B cell (primary cell): ENCODE data around the gene MARVELD1. TPM values are rescaled to one million over a fixed set of nuclear protein-coding genes. Genes with fewer than 3 reads are reported as not detected.

ENCODE experiments used
- ATAC-seq: fragments of 200-7000 bp; cut with Tn5 transposase; one replicate; pipeline ENCODE4 v1.10.0; 2021; ENCODE audit warnings: low read depth, mild to moderate bottlenecking, moderate number of reproducible peaks, moderate library complexity
- CTCF ChIA-PET: fragments of 350-600 bp; sonication (Branson Sonifier 250); formaldehyde crosslinking; loops from one replicate; lab custom pipeline; 2021; ENCODE audit warnings: antibody characterized with exemption, inconsistent platforms; lab: Charles Lee
- POLR2A ChIA-PET: fragments of 350-600 bp; sonication (Branson Sonifier 250); formaldehyde crosslinking; loops from one replicate; lab custom pipeline; 2021; ENCODE audit warnings: antibody characterized with exemption; lab: Charles Lee
- DNase-seq: peaks from one replicate; pipeline ENCODE4 v3.0.0; 2013
- H2AFZ ChIP-seq: 2 replicates; pipeline ENCODE4 v1.6.1; 2012; ENCODE audit warnings: mild to moderate bottlenecking, low read depth, low read length; ENCODE audit not compliant: insufficient read depth, poor library complexity, severe bottlenecking
- H3K27ac ChIP-seq, 2 donors: 1 replicate in 1 of 2; 2 replicates in 1 of 2; pipeline ENCODE4 v1.5.1; 2012 to 2013; ENCODE audit warnings: low read length in 2 of 2, mild to moderate bottlenecking in 2 of 2, moderate library complexity in 1 of 2
- H3K27me3 ChIP-seq, 4 experiments: fragments of 200-600 bp in 1 of 4; sonication (generic) in 1 of 4; replicated peaks in 1 of 4; 1 replicate in 2 of 4; 2 replicates in 2 of 4; pipeline versions ENCODE4 v1.6.1 to v1.7.0; 2013 to 2016; ENCODE audit warnings: low read length in 3 of 4, mild to moderate bottlenecking in 2 of 4, mixed read lengths in 1 of 4, moderate library complexity in 1 of 4; ENCODE audit not compliant: insufficient read depth in 4 of 4, control insufficient read depth in 3 of 4; ENCODE audit errors: control extremely low read depth in 1 of 4
- H3K36me3 ChIP-seq, 2 experiments: replicated peaks in 1 of 2; 1 replicate in 1 of 2; 2 replicates in 1 of 2; pipeline versions ENCODE4 v1.6.1 to v1.7.1; 2013; ENCODE audit warnings: low read length in 1 of 2; ENCODE audit not compliant: insufficient read depth in 2 of 2, control insufficient read depth in 1 of 2; ENCODE audit errors: control extremely low read depth in 1 of 2, extremely low read depth in 1 of 2
- H3K4me1 ChIP-seq, 2 donors: fragments of 200-600 bp in 1 of 2; sonication (generic) in 1 of 2; 1 replicate in 1 of 2; 2 replicates in 1 of 2; pipeline versions ENCODE4 v1.5.1 to v1.6.1; 2013 to 2017; ENCODE audit warnings: low read length in 2 of 2; ENCODE audit not compliant: control insufficient read depth in 2 of 2, insufficient read depth in 2 of 2
- H3K4me2 ChIP-seq: replicated peaks from 2 replicates; pipeline ENCODE3; 2012; ENCODE audit warnings: mild to moderate bottlenecking, low read depth, low read length; ENCODE audit not compliant: poor library complexity, severe bottlenecking
- H3K4me3 ChIP-seq, 5 experiments: fragments of 200-600 bp in 1 of 5; sonication (generic) in 1 of 5; 1 replicate in 3 of 5; 2 replicates in 2 of 5; pipeline versions ENCODE4 v1.5.1 to v1.7.0; 2011 to 2016; ENCODE audit warnings: low read length in 4 of 5, mild to moderate bottlenecking in 4 of 5, low read depth in 2 of 5, control low read depth in 1 of 5, moderate library complexity in 1 of 5; ENCODE audit not compliant: insufficient read depth in 1 of 5; ENCODE audit errors: control extremely low read depth in 1 of 5, extremely low read depth in 1 of 5
- H3K79me2 ChIP-seq: fragments of 200-600 bp; sonication (generic); one replicate; pipeline ENCODE4 v1.6.0; 2016; ENCODE audit warnings: low read length; ENCODE audit not compliant: control insufficient read depth, insufficient read depth
- H3K9ac ChIP-seq: fragments of 200-600 bp; sonication (generic); 2 replicates; pipeline ENCODE4 v1.6.1; 2017; ENCODE audit warnings: mild to moderate bottlenecking, low read length, moderate library complexity
- H3K9me3 ChIP-seq, 3 donors: one replicate each; pipeline versions ENCODE4 v1.6.1 to v1.7.1; 2013; ENCODE audit warnings: low read length in 2 of 3; ENCODE audit not compliant: control insufficient read depth in 2 of 3, insufficient read depth in 1 of 3; ENCODE audit errors: control extremely low read depth in 1 of 3
- H4K20me1 ChIP-seq: 2 replicates; pipeline ENCODE4 v1.6.0; 2012; ENCODE audit warnings: mild to moderate bottlenecking, low read length; ENCODE audit not compliant: insufficient read depth, control insufficient read depth, poor library complexity, severe bottlenecking
- H3K27ac Mint-ChIP-seq: one replicate; pipeline ENCODE4 v1.8.0; 2021; ENCODE audit warnings: mixed read lengths
- H3K27me3 Mint-ChIP-seq: one replicate; pipeline ENCODE4 v1.8.0; 2021; ENCODE audit warnings: mixed read lengths
- H3K4me1 Mint-ChIP-seq: one replicate; pipeline ENCODE4 v1.8.0; 2021; ENCODE audit warnings: mixed read lengths
- H3K4me3 Mint-ChIP-seq: one replicate; pipeline ENCODE4 v1.8.0; 2021; ENCODE audit warnings: mixed read lengths
- H3K9me3 Mint-ChIP-seq: one replicate; pipeline ENCODE4 v1.8.0; 2022; ENCODE audit warnings: mixed read lengths; ENCODE audit not compliant: insufficient read depth
- EZH2 ChIP-seq: IDR thresholded peaks from 2 replicates; pipeline ENCODE4 v1.6.1; 2012; ENCODE audit warnings: borderline replicate concordance, low read depth, mild to moderate bottlenecking, moderate library complexity, low read length; ENCODE audit not compliant: insufficient read depth, poor library complexity, severe bottlenecking
- whole genome bisulfite sequencing: methylation state at CpG from one replicate; pipeline ENCODE4 v1.1.5; 2013; ENCODE audit warnings: missing lambda C conversion rate; ENCODE audit not compliant: insufficient coverage; 5-methylcytosine and 5-hydroxymethylcytosine counted together
- intact Hi-C: fragments of 100-400 bp; cut with micrococcal nuclease; formaldehyde crosslinking; loops from one replicate; pipeline ENCODE4 v1.10.0; 2022
- polyA plus RNA-seq: library from polyadenylated mRNA; depleted of rRNA; stranded (reverse); fragments of >200 nt; gene quantifications from 2 replicates; pipeline ENCODE4 v1.2.3, GENCODE V29; 2012
- total RNA-seq, 2 donors: library from RNA; stranded (reverse); fragments of 120-200 nt in 1 of 2; gene quantifications; 1 replicate in 1 of 2; 2 replicates in 1 of 2; pipeline versions ENCODE4 v1.2.3 to v1.2.4, GENCODE V29; 2013 to 2022
- TF ChIP-seq, protein P1 (sequence below): fragments of 200-600 bp; IDR thresholded peaks from one replicate; pipeline ENCODE4 v1.8.0; 2022; ENCODE audit warnings: antibody characterized with exemption, mild to moderate bottlenecking

MARVELD1 gene
- total and polyA plus RNA-seq, 2 donors (not counting 1 experiment from before 2014, with no cell fraction given) = 0.45 to 0.54 TPM

DNA sequence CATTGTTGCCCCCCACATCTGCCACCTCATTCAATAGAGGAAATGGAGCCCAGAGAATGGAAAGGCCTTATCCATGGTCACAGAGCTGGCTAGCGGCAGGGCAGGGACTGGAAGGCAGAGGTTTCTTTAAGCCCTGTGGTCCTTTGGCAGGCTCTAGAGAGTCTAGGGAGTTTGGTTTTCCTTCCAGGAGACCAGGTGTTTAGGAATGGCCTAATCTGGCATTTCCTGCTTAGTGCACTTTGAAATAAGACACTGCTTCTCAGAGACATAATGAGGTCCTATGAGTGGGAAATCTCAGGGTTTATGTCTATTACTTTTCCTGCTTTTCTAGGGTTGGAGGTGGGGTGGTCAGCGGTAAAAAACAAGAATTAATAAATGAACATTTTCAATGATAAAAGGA lies 6.1 kb downstream of the MARVELD1 start:
- Histone ChIP-seq H3K79me2 (no peaks in the 10 kb centered on the region), H3K4me3 (no peak overlapping the region), H3K36me3 (no peaks in the 10 kb centered on the region), H3K9me3 (no peaks in the 10 kb centered on the region), H2AFZ (no peak overlapping the region), H3K27me3 (peaks cover 0 to 8% (median 0%) of the 10 kb centered on the region in 4 experiments), H3K4me1 (peaks cover 3 to 5% of the 10 kb centered on the region in 2 donors), H3K4me2 (no peak overlapping the region), H4K20me1 (no peaks in the 10 kb centered on the region), H3K9ac (no peak overlapping the region), H3K27ac (no peak overlapping the region)
- no peak for TF ChIP-seq EZH2
- TF ChIP-seq, protein P1, sequence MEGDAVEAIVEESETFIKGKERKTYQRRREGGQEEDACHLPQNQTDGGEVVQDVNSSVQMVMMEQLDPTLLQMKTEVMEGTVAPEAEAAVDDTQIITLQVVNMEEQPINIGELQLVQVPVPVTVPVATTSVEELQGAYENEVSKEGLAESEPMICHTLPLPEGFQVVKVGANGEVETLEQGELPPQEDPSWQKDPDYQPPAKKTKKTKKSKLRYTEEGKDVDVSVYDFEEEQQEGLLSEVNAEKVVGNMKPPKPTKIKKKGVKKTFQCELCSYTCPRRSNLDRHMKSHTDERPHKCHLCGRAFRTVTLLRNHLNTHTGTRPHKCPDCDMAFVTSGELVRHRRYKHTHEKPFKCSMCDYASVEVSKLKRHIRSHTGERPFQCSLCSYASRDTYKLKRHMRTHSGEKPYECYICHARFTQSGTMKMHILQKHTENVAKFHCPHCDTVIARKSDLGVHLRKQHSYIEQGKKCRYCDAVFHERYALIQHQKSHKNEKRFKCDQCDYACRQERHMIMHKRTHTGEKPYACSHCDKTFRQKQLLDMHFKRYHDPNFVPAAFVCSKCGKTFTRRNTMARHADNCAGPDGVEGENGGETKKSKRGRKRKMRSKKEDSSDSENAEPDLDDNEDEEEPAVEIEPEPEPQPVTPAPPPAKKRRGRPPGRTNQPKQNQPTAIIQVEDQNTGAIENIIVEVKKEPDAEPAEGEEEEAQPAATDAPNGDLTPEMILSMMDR = no peak
- peaks cover 3% of the 10 kb centered on the region for H3K4me1 Mint-ChIP-seq
- peaks cover 5% of the 10 kb centered on the region for H3K27me3 Mint-ChIP-seq
- POLR2A ChIA-PET = interaction anchor here (0.6 kb wide), 1 partner anchor 125 kb away, joined by 3 read pairs; no protein-coding TSS in a partner anchor
- no peak for DNase-seq
- WGBS = 100% methylated on average over 1 of the region's 2 CpGs
- no peak overlapping the region for H3K4me3 Mint-ChIP-seq
- no peaks in the 10 kb centered on the region for H3K9me3 Mint-ChIP-seq
- CTCF ChIA-PET = interaction anchor here (1.1 kb wide), 1 partner anchor 11 kb away, joined by 3 read pairs; no protein-coding TSS in a partner anchor
- no peak overlapping the region for H3K27ac Mint-ChIP-seq
- no peak for ATAC-seq
- intact Hi-C loops = no loop called here

DNA sequence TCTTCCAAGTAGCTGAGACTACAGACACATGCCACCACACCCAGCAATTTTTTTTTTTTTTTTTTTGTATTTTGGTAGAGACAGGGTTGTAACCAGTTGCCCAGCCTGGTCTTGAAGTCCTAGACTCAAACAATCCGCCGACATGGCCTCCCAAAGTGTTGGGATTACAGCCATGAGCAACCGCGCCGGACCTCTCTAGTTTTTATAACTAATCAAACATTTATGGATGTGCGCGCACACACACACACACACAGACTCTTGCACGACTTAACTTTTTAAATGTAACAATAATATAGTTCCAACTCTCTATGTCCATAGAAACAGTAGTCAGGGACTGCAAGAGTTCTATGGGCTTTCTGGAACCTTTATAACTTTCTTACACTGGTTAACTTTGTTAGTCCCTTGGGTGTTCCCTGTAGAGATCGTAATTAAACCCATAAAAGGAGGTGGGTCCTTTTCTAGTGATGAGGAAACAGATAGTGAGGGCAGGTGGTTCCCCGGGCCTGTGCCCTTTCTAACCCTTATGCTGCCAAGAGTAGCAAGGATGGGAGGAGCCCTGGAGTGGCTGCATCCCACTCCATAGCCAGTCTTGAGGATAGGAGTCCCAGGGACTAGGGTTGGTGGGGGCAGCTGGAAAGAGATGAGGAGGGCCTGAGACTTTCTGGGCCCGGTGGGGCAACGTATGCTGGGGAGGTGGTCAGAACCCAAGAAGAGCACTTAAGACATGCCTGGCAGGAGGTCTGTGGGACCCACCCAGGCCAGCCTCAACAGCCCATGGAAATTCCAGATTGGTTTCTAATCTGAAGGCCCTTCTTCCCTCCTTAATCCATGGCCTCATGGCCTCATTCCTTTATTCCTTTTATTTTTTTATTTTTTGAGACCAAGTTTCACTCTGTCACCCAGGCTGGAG lies 8.6 kb downstream of the MARVELD1 start:
- Histone ChIP-seq H3K27me3 (peaks cover 0 to 4% (median 0%) of the 10 kb centered on the region in 4 experiments), H4K20me1 (no peaks in the 10 kb centered on the region), H3K36me3 (no peaks in the 10 kb centered on the region), H3K9ac (no peak overlapping the region), H3K27ac (no peak overlapping the region), H3K9me3 (no peaks in the 10 kb centered on the region), H3K4me3 (no peak overlapping the region), H3K4me2 (no peak overlapping the region), H3K79me2 (no peaks in the 10 kb centered on the region), H3K4me1 (no peaks in the 10 kb centered on the region), H2AFZ (no peak overlapping the region)
- no peak for ATAC-seq
- Mint-ChIP-seq H3K9me3 (no peaks in the 10 kb centered on the region), H3K4me1 (no peaks in the 10 kb centered on the region), H3K4me3 (no peak overlapping the region), H3K27ac (no peak overlapping the region), H3K27me3 (peaks cover 8% of the 10 kb centered on the region)
- DNase-seq = no peak
- ChIA-PET POLR2A (no interaction called here), CTCF (interaction anchor here (0.8 to 5.1 kb wide), 2 partner anchors 8 to 44 kb away, joined by 5 to 30 read pairs; no protein-coding TSS in a partner anchor)
- 87% methylated on average over 6 of the region's 12 CpGs for WGBS
- TF ChIP-seq EZH2 = no peak
- TF ChIP-seq, protein P1 = no peak
- intact Hi-C loops = no loop called here
